GM12874 (cell line): ENCODE results near the gene LSM11.
A peak's percentile ranks its signal among the peaks of the same experiment; 100 is the strongest.

Experiments
- TF ChIP-seq, protein P1 (sequence below): IDR thresholded peaks from 2 replicates; pipeline ENCODE4 v1.5.1; 2011; ENCODE audit warnings: low read depth, mild to moderate bottlenecking, control low read depth, low read length, moderate library complexity; ENCODE audit not compliant: insufficient read depth

LSM11 gene

DNA sequence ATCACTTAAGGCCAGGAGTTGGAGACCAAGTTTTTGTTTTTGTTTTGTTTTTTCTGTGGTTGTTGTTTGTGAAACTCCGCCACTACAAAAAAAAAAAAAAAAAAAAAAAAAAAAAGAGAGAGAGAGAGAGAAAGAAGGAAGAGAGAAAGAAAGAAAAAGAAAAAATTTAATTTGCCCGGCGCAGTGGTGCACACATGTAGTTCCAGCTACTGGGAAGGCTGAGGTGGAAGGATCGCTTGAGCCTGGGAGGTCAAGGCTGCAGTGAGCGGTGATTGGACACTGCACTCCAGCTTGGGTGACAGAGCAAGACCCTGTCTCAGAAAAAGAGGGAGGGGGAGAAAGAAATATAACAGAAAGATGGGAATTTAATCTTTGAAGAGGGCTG is 11.4 kb upstream of the LSM11 start:
- TF ChIP-seq, protein P1, sequence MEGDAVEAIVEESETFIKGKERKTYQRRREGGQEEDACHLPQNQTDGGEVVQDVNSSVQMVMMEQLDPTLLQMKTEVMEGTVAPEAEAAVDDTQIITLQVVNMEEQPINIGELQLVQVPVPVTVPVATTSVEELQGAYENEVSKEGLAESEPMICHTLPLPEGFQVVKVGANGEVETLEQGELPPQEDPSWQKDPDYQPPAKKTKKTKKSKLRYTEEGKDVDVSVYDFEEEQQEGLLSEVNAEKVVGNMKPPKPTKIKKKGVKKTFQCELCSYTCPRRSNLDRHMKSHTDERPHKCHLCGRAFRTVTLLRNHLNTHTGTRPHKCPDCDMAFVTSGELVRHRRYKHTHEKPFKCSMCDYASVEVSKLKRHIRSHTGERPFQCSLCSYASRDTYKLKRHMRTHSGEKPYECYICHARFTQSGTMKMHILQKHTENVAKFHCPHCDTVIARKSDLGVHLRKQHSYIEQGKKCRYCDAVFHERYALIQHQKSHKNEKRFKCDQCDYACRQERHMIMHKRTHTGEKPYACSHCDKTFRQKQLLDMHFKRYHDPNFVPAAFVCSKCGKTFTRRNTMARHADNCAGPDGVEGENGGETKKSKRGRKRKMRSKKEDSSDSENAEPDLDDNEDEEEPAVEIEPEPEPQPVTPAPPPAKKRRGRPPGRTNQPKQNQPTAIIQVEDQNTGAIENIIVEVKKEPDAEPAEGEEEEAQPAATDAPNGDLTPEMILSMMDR = no peak

DNA sequence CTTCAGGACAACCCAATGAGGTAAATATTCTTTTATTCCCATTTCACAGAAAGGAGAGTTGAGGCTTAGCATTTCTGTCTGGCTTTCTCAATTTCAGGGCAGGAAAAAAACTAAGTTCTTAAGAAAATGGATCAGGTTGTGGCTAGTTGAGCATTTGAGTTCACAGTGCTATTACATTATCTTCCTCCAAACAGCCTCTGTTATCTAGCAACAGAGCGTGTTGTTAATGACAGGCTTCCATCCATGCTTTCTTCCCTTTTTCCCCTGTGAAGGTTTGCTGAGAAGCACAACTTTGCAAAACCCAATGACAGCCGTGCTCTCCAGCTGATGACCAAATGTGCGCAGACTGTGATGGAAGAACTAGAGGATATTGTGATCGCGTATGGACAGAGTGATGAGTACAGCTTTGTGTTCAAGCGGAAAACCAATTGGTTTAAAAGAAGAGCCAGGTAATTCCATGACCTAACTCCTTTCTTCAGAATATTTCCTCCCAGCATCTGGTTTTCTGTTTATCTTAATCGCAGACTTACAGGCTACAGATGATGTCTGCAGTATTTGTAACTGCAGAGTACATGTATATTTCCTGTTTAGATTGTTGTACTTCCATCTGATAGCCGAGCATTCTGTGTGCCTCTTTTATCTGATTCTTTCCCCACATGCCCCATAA is 10.8 kb upstream of the LSM11 start:
- TF ChIP-seq, protein P1 = no peak

DNA sequence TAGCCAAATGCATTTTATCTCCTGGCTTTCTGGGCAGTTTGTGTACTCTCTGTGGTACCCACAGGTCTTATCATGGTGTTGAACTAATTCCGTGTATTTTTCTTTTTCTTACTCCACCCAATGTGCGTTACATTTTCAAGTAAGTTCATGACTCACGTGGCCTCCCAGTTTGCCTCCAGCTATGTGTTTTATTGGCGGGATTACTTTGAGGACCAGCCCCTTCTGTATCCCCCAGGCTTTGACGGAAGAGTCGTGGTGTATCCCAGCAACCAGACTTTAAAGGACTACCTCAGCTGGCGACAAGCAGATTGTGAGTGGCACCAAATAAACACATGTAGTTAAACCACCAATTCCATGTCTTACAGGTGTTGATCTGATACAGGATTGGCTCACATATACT is 9.1 kb upstream of the LSM11 start:
- TF ChIP-seq, protein P1 = no peak

DNA sequence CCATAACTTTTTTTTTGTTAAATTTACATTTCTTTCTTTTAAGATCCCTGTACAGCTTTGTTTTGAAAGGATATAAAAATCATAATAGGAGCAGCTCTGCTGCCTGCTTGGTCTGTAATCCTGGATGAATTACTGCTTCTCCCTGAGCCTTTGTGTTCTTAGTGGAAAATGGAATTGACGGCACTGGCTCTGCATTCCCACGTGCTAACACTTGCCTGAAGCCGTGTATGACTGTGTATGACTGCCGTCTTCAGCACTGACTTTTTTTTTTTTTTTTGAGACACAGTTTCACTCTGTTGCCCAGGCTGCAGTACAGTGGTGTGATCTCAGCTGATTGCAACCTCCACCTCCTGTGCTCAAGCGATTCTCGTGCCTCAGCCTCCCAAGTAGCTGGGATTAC is 7.5 kb upstream of the LSM11 start:
- TF ChIP-seq, protein P1 = no peak

DNA sequence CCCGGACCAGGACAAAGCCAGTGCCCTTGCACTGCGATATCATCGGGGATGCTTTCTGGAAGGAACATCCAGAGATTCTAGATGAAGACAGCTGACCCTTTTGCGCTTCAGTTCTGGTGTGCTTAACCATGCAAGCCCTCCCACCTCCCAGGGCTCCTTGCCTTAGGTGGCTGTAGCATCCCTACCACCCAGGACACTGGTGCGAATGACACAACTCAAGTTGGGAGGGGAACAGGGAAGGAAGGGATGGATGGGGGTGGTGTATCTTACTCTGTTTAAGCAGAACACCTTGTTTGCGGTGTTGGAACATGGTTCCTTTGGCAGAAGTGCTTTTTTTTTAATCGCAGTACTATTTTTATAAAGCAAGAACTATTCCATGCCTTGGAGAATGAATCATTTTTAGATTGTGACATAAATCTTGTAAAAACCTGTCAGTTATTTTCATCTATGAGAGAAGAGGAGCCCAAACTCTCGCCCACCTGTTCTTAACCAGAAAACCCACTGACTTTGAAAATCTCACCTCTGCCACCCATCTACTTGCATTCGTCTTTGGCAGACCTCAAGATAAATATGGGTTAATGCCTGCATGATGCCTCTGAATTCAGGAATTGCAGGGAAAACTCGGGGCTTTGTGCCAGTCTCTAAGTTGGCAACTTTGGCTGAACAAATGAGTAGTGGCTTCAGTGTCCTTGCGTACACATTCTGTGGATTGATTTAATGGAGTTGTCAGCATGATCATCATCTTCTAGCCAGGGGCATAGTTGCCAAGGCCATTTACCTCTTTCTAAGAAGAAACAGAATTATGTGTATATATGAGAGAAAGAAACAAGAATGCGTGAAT is 3.9 kb upstream of the LSM11 start:
- TF ChIP-seq, protein P1 = no peak

DNA sequence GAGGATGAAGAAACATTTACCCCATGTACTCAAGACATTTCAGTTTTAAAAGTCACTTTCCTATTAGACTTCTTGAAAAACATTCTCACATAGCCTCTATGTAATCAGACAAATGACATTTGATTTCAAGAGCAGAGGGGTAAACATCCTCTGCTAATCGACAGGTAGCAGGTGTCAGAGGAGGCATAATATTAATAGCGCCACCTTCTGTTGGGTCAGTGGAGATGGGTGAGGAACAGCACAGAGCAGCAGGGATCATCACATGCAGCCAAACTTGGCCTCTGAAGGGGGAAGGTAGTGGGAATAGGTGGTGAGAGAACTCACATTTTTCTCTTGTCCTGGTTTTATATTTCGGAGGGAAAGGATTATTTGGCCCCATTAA is 3.3 kb upstream of the LSM11 start:
- TF ChIP-seq, protein P1 = peak; percentile 50

DNA sequence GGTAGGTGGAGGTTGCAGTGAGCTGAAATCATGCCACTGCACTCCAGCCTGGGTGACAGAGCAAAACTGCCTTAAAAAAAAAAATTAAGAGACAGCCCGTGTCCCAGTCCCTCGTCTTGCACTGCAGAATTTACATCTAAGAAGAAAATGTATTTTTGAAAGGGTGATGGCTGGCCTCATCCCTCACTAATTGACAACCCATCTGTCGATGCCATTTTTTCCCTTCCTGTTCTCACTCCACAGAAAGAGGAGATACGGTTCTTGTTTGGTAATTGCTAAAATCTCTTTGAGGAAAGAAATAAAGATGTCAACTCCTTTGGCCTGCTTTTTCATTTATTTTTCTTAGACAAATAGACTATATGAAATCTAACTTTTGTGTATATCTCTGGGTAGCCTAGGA is 2.4 kb upstream of the LSM11 start:
- TF ChIP-seq, protein P1 = no peak
